Mesenchymal stem cell (in vitro differentiated cells and primary cell): ENCODE results near the gene FBXO22. TPM values are rescaled to one million over a fixed set of nuclear protein-coding genes. Genes with fewer than 3 reads are reported as not detected.

Source experiments
- DNase-seq: peaks from one replicate; pipeline ENCODE4 v3.0.0-alpha.2; 2013
- H2AFZ ChIP-seq: one replicate; pipeline ENCODE4 v1.6.1; 2013; ENCODE audit warnings: low read depth, mild to moderate bottlenecking, control low read depth, inconsistent platforms, low read length, moderate library complexity
- H2AK5ac ChIP-seq: 2 replicates; pipeline ENCODE4 v1.6.1; 2013; ENCODE audit warnings: low read length, moderate library complexity, mild to moderate bottlenecking, inconsistent platforms; ENCODE audit not compliant: severe bottlenecking
- H2BK120ac ChIP-seq: one replicate; pipeline ENCODE4 v1.6.1; 2013; ENCODE audit warnings: low read depth, mild to moderate bottlenecking, inconsistent platforms, low read length, moderate library complexity
- H2BK12ac ChIP-seq, 2 experiments: one replicate each; pipeline ENCODE4 v1.6.1; 2013; ENCODE audit warnings: inconsistent platforms in 2 of 2, low read length in 2 of 2, mild to moderate bottlenecking in 2 of 2, moderate library complexity in 2 of 2, control low read depth in 1 of 2
- H2BK15ac ChIP-seq: one replicate; pipeline ENCODE4 v1.6.1; 2013; ENCODE audit warnings: mild to moderate bottlenecking, low read depth, inconsistent platforms; ENCODE audit not compliant: poor library complexity, severe bottlenecking
- H2BK5ac ChIP-seq: 2 replicates; pipeline ENCODE4 v1.6.1; 2013; ENCODE audit warnings: low read depth, mild to moderate bottlenecking, low read length, control low read depth, inconsistent platforms; ENCODE audit not compliant: poor library complexity, severe bottlenecking
- H3K14ac ChIP-seq, 2 experiments: one replicate each; pipeline ENCODE4 v1.6.1; 2013; ENCODE audit warnings: inconsistent platforms in 2 of 2, low read length in 2 of 2, control low read depth in 1 of 2, mild to moderate bottlenecking in 1 of 2, moderate library complexity in 1 of 2
- H3K18ac ChIP-seq, 2 experiments: one replicate each; pipeline ENCODE4 v1.6.1; 2013; ENCODE audit warnings: inconsistent platforms in 2 of 2, low read length in 2 of 2, control low read depth in 1 of 2, low read depth in 1 of 2, mild to moderate bottlenecking in 1 of 2
- H3K23ac ChIP-seq, 2 experiments: one replicate each; pipeline ENCODE4 v1.6.1; 2013; ENCODE audit warnings: inconsistent platforms in 2 of 2, low read length in 2 of 2, mild to moderate bottlenecking in 2 of 2, moderate library complexity in 2 of 2, control low read depth in 1 of 2
- H3K27ac ChIP-seq: 2 replicates; pipeline ENCODE4 v1.5.1; 2013; ENCODE audit warnings: mild to moderate bottlenecking, moderate library complexity, low read length, control low read depth, inconsistent platforms; ENCODE audit not compliant: poor library complexity, severe bottlenecking
- H3K27me3 ChIP-seq, 2 experiments: 2 replicates each; pipeline versions ENCODE4 v1.6.1 to v1.7.0; 2013; ENCODE audit warnings: low read length in 2 of 2, mild to moderate bottlenecking in 2 of 2, moderate library complexity in 2 of 2, control low read depth in 1 of 2, inconsistent platforms in 1 of 2; ENCODE audit not compliant: control insufficient read depth in 1 of 2, insufficient read depth in 1 of 2
- H3K36me3 ChIP-seq, 2 experiments: 2 replicates each; pipeline versions ENCODE4 v1.6.1 to v1.7.0; 2013; ENCODE audit warnings: low read length in 2 of 2, control low read depth in 1 of 2, inconsistent platforms in 1 of 2, low read depth in 1 of 2, mild to moderate bottlenecking in 1 of 2; ENCODE audit not compliant: insufficient read depth in 2 of 2, control insufficient read depth in 1 of 2
- H3K4ac ChIP-seq, 2 experiments: one replicate each; pipeline ENCODE4 v1.6.1; 2013; ENCODE audit warnings: inconsistent platforms in 2 of 2, low read length in 2 of 2, mild to moderate bottlenecking in 2 of 2, moderate library complexity in 2 of 2, control low read depth in 1 of 2, low read depth in 1 of 2
- H3K4me1 ChIP-seq: 2 replicates; pipeline ENCODE4 v1.6.1; 2013; ENCODE audit warnings: low read depth, low read length, control low read depth; ENCODE audit not compliant: control insufficient read depth, insufficient read depth
- H3K4me2 ChIP-seq: 2 replicates; pipeline ENCODE4 v1.6.1; 2013; ENCODE audit warnings: low read length, mild to moderate bottlenecking, inconsistent platforms; ENCODE audit not compliant: poor library complexity, severe bottlenecking
- H3K4me3 ChIP-seq, 2 experiments: 2 replicates each; pipeline versions ENCODE4 v1.5.1 to v1.7.0; 2013; ENCODE audit warnings: low read length in 2 of 2, mild to moderate bottlenecking in 2 of 2, control low read depth in 1 of 2, low read depth in 1 of 2; ENCODE audit not compliant: insufficient read depth in 1 of 2
- H3K79me1 ChIP-seq: replicated peaks from 2 replicates; pipeline ENCODE4 v1.6.1; 2013; ENCODE audit warnings: mild to moderate bottlenecking, control low read depth, low read length, inconsistent platforms; ENCODE audit not compliant: poor library complexity, severe bottlenecking
- H3K9ac ChIP-seq: 2 replicates; pipeline ENCODE4 v1.7.0; 2013; ENCODE audit warnings: mild to moderate bottlenecking, low read length, moderate library complexity
- H3K9me3 ChIP-seq: 2 replicates; pipeline ENCODE4 v1.7.0; 2013; ENCODE audit warnings: mild to moderate bottlenecking, low read length; ENCODE audit not compliant: control insufficient read depth
- H4K8ac ChIP-seq: one replicate; pipeline ENCODE4 v1.6.1; 2013; ENCODE audit warnings: inconsistent platforms, mild to moderate bottlenecking, low read length, moderate library complexity
- H4K91ac ChIP-seq: one replicate; pipeline ENCODE4 v1.6.1; 2013; ENCODE audit warnings: mild to moderate bottlenecking, low read length, inconsistent platforms
- WGBS: methylation state at CpG from one replicate; pipeline ENCODE4 v1.1.7; 2013; ENCODE audit warnings: mixed read lengths; 5-methylcytosine and 5-hydroxymethylcytosine counted together
- small RNA-seq: library from polyadenylated mRNA; stranded (forward); fragments of <200 nt; extraction: miRNeasy Mini kit (QIAGEN cat#:217004); gene quantifications from one replicate; pipeline ENCODE3, GENCODE V24; 2013; ENCODE audit warnings: low read depth

The FBXO22 gene

DNA sequence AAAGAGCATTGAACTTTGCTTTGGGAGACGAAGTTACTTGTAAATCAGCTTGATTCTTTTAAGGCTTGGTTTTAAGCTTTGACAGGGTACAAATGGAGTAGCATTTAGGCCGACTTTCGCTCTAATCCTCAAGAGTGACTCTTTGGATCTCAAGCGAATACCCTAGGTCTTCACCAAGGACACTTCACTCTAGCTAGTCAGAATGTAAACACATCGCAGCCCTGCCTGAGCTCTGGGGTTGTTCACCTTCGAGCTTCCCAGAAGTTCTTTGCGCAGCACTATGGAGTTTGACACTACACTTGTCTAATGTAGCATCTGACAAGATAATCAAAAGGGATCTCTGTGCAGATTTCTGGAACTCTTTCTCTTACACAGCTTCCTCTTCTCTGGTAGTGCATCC lies 86.2 kb downstream of the FBXO22 start:
- Histone ChIP-seq H3K36me3 (no peaks in the 10 kb centered on the region), H3K4me3 (no peak overlapping the region), H3K18ac (no peak overlapping the region), H3K4me2 (no peak overlapping the region), H2BK12ac (no peak overlapping the region), H3K23ac (no peak overlapping the region), H2AFZ (no peak overlapping the region), H3K79me1 (no peaks in the 10 kb centered on the region), H3K14ac (no peak overlapping the region), H2AK5ac (no peak overlapping the region), H2BK5ac (no peak overlapping the region), H3K9ac (no peak overlapping the region), H4K8ac (no peak overlapping the region), H2BK120ac (no peak overlapping the region), H3K4me1 (no peaks in the 10 kb centered on the region), H3K4ac (no peak overlapping the region), H3K27ac (no peak overlapping the region), H3K27me3 (peaks cover 0 to 4% of the 10 kb centered on the region in 2 experiments), H4K91ac (no peak overlapping the region), H2BK15ac (no peak overlapping the region), H3K9me3 (no peaks in the 10 kb centered on the region)
- no peak for DNase-seq
- WGBS = 86% methylated on average over 7 of the region's 7 CpGs

Small RNAs within 50 kb of the gene (small RNA-seq; reads per million reads assigned to genes)
- not detected for gene RN7SL510P
